ENCODE results near the gene PDE4D.

PDE4D gene

GRCh38 chr5:59054963-59055528 is 838.5 kb downstream of the PDE4D start:
- DNase-seq, result no peak

- DNase-seq, result no peak
Observed at GRCh38 chr5:59051951-59052350, 841.6 kb downstream of the PDE4D start.

- DNase-seq, result no peak
Observed at GRCh38 chr5:59049095-59049494, 844.4 kb downstream of the PDE4D start.

- DNase-seq, result no peak
Observed at GRCh38 chr5:59042201-59043055, 851.1 kb downstream of the PDE4D start.

- no peak for DNase-seq
Observed at GRCh38 chr5:59041355-59041754, 852.2 kb downstream of the PDE4D start.

- DNase-seq, result no peak
Observed at GRCh38 chr5:59040804-59041201, 852.7 kb downstream of the PDE4D start.

- DNase-seq, result no peak
Observed at GRCh38 chr5:59040024-59040803, 853.3 kb downstream of the PDE4D start.

GRCh38 chr5:59039296-59040023 is 854.1 kb downstream of the PDE4D start:
- peak; percentile 86 for DNase-seq

- DNase-seq, result peak; percentile 36
Observed at GRCh38 chr5:59038798-59039295, 854.7 kb downstream of the PDE4D start.

- no peak for DNase-seq
Observed at GRCh38 chr5:59037941-59038797, 855.4 kb downstream of the PDE4D start.

- no peak for DNase-seq
Observed at GRCh38 chr5:59037453-59037852, 856.1 kb downstream of the PDE4D start.

- DNase-seq, result no peak
Observed at GRCh38 chr5:59037041-59037440, 856.5 kb downstream of the PDE4D start.

- DNase-seq, result no peak
Observed at GRCh38 chr5:59036274-59036961, 857.1 kb downstream of the PDE4D start.

- no peak for DNase-seq
Observed at GRCh38 chr5:59035681-59036080, 857.8 kb downstream of the PDE4D start.

- no peak for DNase-seq
Observed at GRCh38 chr5:59034498-59035186, 858.9 kb downstream of the PDE4D start.

GRCh38 chr5:59027145-59027907 is 866.2 kb downstream of the PDE4D start:
- no peak for DNase-seq

GRCh38 chr5:59025734-59026133 is 867.8 kb downstream of the PDE4D start:
- no peak for DNase-seq

- DNase-seq, result no peak
Observed at GRCh38 chr5:59021837-59022514, 871.5 kb downstream of the PDE4D start.

- DNase-seq, result no peak
Observed at GRCh38 chr5:59021286-59021673, 872.2 kb downstream of the PDE4D start.

All from femur (tissue), 1 donor.